SK-N-SH (cell line): Measurements from ENCODE around the gene TMCO2. TPM values are rescaled to one million over a fixed set of nuclear protein-coding genes. Genes with fewer than 3 reads are reported as not detected.
A peak's percentile ranks its signal among the peaks of the same experiment; 100 is the strongest.

Experiments
- CTCF ChIA-PET: fragments of 300-600, 350-600 bp; formaldehyde crosslinking; extraction: SDS; loops from one replicate; lab custom pipeline; 2021; lab: Yijun Ruan, JAX
- POLR2A ChIA-PET: fragments of 350-600 bp; sonication (Branson Sonifier 250); formaldehyde crosslinking; extraction: SDS; loops from one replicate; lab custom pipeline; 2020; ENCODE audit warnings: antibody characterized with exemption, inconsistent platforms; lab: Yijun Ruan, JAX
- DNase-seq: peaks from one replicate; pipeline ENCODE4 v3.0.0; 2012
- H2AFZ ChIP-seq: fragments of 200-600 bp; sonication (generic); 2 replicates; pipeline ENCODE4 v1.8.1; 2016; ENCODE audit warnings: antibody characterized with exemption, mild to moderate bottlenecking, low read depth
- H3F3A ChIP-seq: fragments of 200-600 bp; sonication (generic); replicated peaks from 2 replicates; pipeline ENCODE3; 2016; ENCODE audit warnings: antibody characterized with exemption, mild to moderate bottlenecking; ENCODE audit not compliant: insufficient read depth
- H3K27ac ChIP-seq, 2 experiments: fragments of 200-500 bp in 1 of 2; fragments of 200-600 bp in 1 of 2; sonication (Bioruptor generic) in 1 of 2; sonication (generic), shearing (Covaris generic) in 1 of 2; 2 replicates each; pipeline versions ENCODE4 v1.5.1 to v1.6.1; 2014 to 2016; ENCODE audit warnings: low read depth in 2 of 2, inconsistent platforms in 1 of 2, low read length in 1 of 2, mild to moderate bottlenecking in 1 of 2, mixed read lengths in 1 of 2
- H3K27me3 ChIP-seq: fragments of 200-600 bp; sonication (generic), shearing (Covaris generic); 2 replicates; pipeline ENCODE4 v1.6.1; 2016; ENCODE audit warnings: mixed run types; ENCODE audit not compliant: insufficient read depth
- H3K36me3 ChIP-seq, 2 experiments: fragments of 200-500 bp in 1 of 2; fragments of 200-600 bp in 1 of 2; sonication (Bioruptor generic) in 1 of 2; sonication (generic) in 1 of 2; replicated peaks in 1 of 2; 2 replicates each; pipeline versions ENCODE3 to v1.5.1; 2014 to 2016; ENCODE audit warnings: low read length in 1 of 2, mild to moderate bottlenecking in 1 of 2; ENCODE audit not compliant: insufficient read depth in 2 of 2, control insufficient read depth in 1 of 2
- H3K4me1 ChIP-seq, 2 experiments: fragments of 200-500 bp in 1 of 2; fragments of 200-600 bp in 1 of 2; sonication (Bioruptor generic) in 1 of 2; sonication (generic), shearing (Covaris generic) in 1 of 2; 2 replicates each; pipeline versions ENCODE4 v1.5.1 to v1.6.1; 2014 to 2016; ENCODE audit warnings: low read depth in 1 of 2, low read length in 1 of 2, mixed run types in 1 of 2; ENCODE audit not compliant: insufficient read depth in 2 of 2, control insufficient read depth in 1 of 2
- H3K4me2 ChIP-seq: fragments of 200-600 bp; sonication (generic), shearing (Covaris generic); 2 replicates; pipeline ENCODE4 v1.6.1; 2017; ENCODE audit warnings: mixed run types
- H3K4me3 ChIP-seq, 2 experiments: fragments of 200-500 bp in 1 of 2; fragments of 200-600 bp in 1 of 2; sonication (Bioruptor generic) in 1 of 2; sonication (generic), shearing (Covaris generic) in 1 of 2; 2 replicates each; pipeline versions ENCODE4 v1.5.1 to v1.8.1; 2014 to 2016; ENCODE audit warnings: low read depth in 2 of 2, inconsistent platforms in 1 of 2, low read length in 1 of 2, mild to moderate bottlenecking in 1 of 2, mixed read lengths in 1 of 2, moderate library complexity in 1 of 2
- H3K79me2 ChIP-seq: fragments of 200-600 bp; sonication (generic); 2 replicates; pipeline ENCODE4 v1.8.1; 2017; ENCODE audit warnings: mild to moderate bottlenecking; ENCODE audit not compliant: insufficient read depth
- H3K9ac ChIP-seq: fragments of 200-600 bp; sonication (generic); 2 replicates; pipeline ENCODE4 v1.6.1; 2017; ENCODE audit warnings: mixed run types
- H3K9me2 ChIP-seq: fragments of 200-600 bp; sonication (generic); 2 replicates; pipeline ENCODE4 v1.6.1; 2017; ENCODE audit warnings: mixed run types
- H3K9me3 ChIP-seq: fragments of 200-600 bp; sonication (generic); 2 replicates; pipeline ENCODE4 v1.6.1; 2017; ENCODE audit warnings: mixed run types, mild to moderate bottlenecking, moderate library complexity
- H4K20me1 ChIP-seq: fragments of 200-600 bp; sonication (generic); 2 replicates; pipeline ENCODE4 v1.6.1; 2017; ENCODE audit warnings: mild to moderate bottlenecking, mixed run types; ENCODE audit not compliant: insufficient read depth
- EZH2phosphoT487 ChIP-seq: fragments of 200-600 bp; sonication (generic); IDR thresholded peaks from 2 replicates; pipeline ENCODE4 v1.6.1; 2017; ENCODE audit warnings: low read depth, mixed run types, mild to moderate bottlenecking, antibody characterized with exemption, moderate library complexity, borderline replicate concordance
- FOXM1 ChIP-seq: IDR thresholded peaks from 2 replicates; pipeline ENCODE4 v1.4.0; 2012; ENCODE audit warnings: low read depth, mild to moderate bottlenecking
- JUND ChIP-seq: IDR thresholded peaks from 2 replicates; pipeline ENCODE4 v1.4.0; 2012
- MAX ChIP-seq: IDR thresholded peaks from 2 replicates; pipeline ENCODE4 v1.4.0; 2012; ENCODE audit warnings: low read depth
- NFIC ChIP-seq: IDR thresholded peaks from 2 replicates; pipeline ENCODE4 v1.4.0; 2012; ENCODE audit warnings: borderline replicate concordance
- PBX3 ChIP-seq: IDR thresholded peaks from 2 replicates; pipeline ENCODE4; 2012
- POLR2AphosphoS5 ChIP-seq: IDR thresholded peaks from 2 replicates; pipeline ENCODE4 v1.6.1; 2012; ENCODE audit warnings: low read depth, low read length
- RAD21 ChIP-seq: IDR thresholded peaks from 2 replicates; pipeline ENCODE4 v1.6.1; 2012; ENCODE audit warnings: mild to moderate bottlenecking, low read length
- SIN3A ChIP-seq: IDR thresholded peaks from 2 replicates; pipeline ENCODE4 v1.6.1; 2012; ENCODE audit warnings: low read depth, mild to moderate bottlenecking, low read length, moderate library complexity, borderline replicate concordance
- USF1 ChIP-seq: IDR thresholded peaks from 2 replicates; pipeline ENCODE4 v1.4.0; 2012; ENCODE audit warnings: low read depth, borderline replicate concordance
- WGBS: methylation state at CpG from one replicate; pipeline ENCODE4 v1.1.6; 2017; ENCODE audit warnings: low lambda C conversion rate; 5-methylcytosine and 5-hydroxymethylcytosine counted together
- polyA plus RNA-seq, 3 experiments: library from polyadenylated mRNA; depleted of rRNA; stranded (reverse); fragments of >200 nt; gene quantifications; 2 replicates each; pipeline ENCODE4 v1.2.3, GENCODE V29; 2012

Gene TMCO2
- polyA plus RNA-seq, 1 of the 3 experiments (the other 2 are of a cell fraction): not detected

GRCh38 chr1:40267767-40268187 is 20.0 kb downstream of the TMCO2 start:
- Histone ChIP-seq H3K79me2 (peaks cover 53% of the 10 kb centered on the region), H3K27me3 (no peaks in the 10 kb centered on the region), H3K4me2 (0 out of 2 replicates have a peak overlapping the region, but pooled peaks have one; percentile 43), H3K4me3 (no peak overlapping the region), H3F3A (peaks cover 28% of the 10 kb centered on the region), H3K9ac (peak overlapping the region; percentile 64; the same call in 1 of the 2 replicates), H3K9me3 (no peaks in the 10 kb centered on the region), H3K36me3 (peaks cover 58 to 63% of the 10 kb centered on the region in 2 experiments), H2AFZ (no peak overlapping the region), H3K4me1 (no peaks in the 10 kb centered on the region; a peak in 2 of 4 replicates), H3K27ac (peak overlapping the region in 1 of 2 experiments; percentile 99; a peak in 2 of 4 replicates), H3K9me2 (no peaks in the 10 kb centered on the region), H4K20me1 (0 out of 2 replicates have a peak, but pooled peaks cover 4% of the 10 kb centered on the region)
- 35% methylated on average over 2 of the region's 2 CpGs for WGBS
- DNase-seq: no peak
- POLR2A ChIA-PET: no interaction called here
- TF ChIP-seq POLR2AphosphoS5 (peak; percentile 15; the same call in 1 of the 2 replicates), MAX (no peak), FOXM1 (no peak), NFIC (peak; percentile 68)
- CTCF ChIA-PET: interaction anchor here (1.2 to 1.3 kb wide), 2 partner anchors 98 to 124 kb away, joined by 3 read pairs; no protein-coding TSS in a partner anchor

GRCh38 chr1:40268211-40268610 is 20.5 kb downstream of the TMCO2 start:
- peaks cover 28% of the 10 kb centered on the region for H3F3A ChIP-seq
- 0 out of 2 replicates have a peak, but pooled peaks cover 4% of the 10 kb centered on the region for H4K20me1 ChIP-seq
- no peaks in the 10 kb centered on the region; a peak in 2 of 4 replicates for H3K4me1 ChIP-seq
- CTCF ChIA-PET: interaction anchor here (1.3 kb wide), 1 partner anchor 98 kb away, joined by 3 read pairs; no protein-coding TSS in a partner anchor
- peaks cover 57 to 63% of the 10 kb centered on the region in 2 experiments for H3K36me3 ChIP-seq
- TF ChIP-seq JUND (no peak), RAD21 (no peak), PBX3 (no peak), MAX (no peak), USF1 (no peak), SIN3A (no peak), EZH2phosphoT487 (no peak)
- POLR2A ChIA-PET: no interaction called here
- no peaks in the 10 kb centered on the region for H3K9me2 ChIP-seq
- no peaks in the 10 kb centered on the region for H3K9me3 ChIP-seq
- no peak overlapping the region for H3K4me2 ChIP-seq
- peak overlapping the region; percentile 64; the same call in 1 of the 2 replicates for H3K9ac ChIP-seq
- H2AFZ ChIP-seq: no peak overlapping the region
- peaks cover 52% of the 10 kb centered on the region for H3K79me2 ChIP-seq
- no peak for DNase-seq
- peak overlapping the region in 1 of 2 experiments; percentile 99; a peak in 2 of 4 replicates for H3K27ac ChIP-seq
- no peak overlapping the region for H3K4me3 ChIP-seq
- no peaks in the 10 kb centered on the region for H3K27me3 ChIP-seq
